GM12872 (cell line): ENCODE results near the gene FRMPD1.

Experiments
- TF ChIP-seq, protein P1 (sequence below): IDR thresholded peaks from 3 replicates; pipeline ENCODE4 v1.5.1; 2011; ENCODE audit warnings: low read depth, mild to moderate bottlenecking, low read length, moderate library complexity; ENCODE audit not compliant: insufficient read depth

The FRMPD1 gene

DNA sequence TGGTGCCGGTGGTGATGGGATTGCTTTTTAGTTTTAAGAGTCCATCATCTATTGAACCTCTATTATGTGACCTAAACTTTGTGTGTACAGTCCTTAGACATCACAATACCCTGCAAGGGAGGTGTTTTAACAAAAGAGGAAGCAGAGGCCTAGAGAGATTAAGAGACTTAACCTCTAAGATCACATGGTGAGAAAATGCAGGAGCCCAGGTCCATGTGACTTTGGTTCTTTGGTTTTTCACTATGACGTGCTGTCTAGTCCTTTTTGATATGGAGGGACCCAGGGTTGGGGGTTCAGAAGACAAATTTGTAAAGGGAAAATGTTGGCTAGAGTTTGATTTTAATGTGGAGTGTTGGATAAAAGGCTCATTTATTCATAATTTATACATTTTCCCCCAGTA lies 68.8 kb downstream of the FRMPD1 start:
- TF ChIP-seq, protein P1, sequence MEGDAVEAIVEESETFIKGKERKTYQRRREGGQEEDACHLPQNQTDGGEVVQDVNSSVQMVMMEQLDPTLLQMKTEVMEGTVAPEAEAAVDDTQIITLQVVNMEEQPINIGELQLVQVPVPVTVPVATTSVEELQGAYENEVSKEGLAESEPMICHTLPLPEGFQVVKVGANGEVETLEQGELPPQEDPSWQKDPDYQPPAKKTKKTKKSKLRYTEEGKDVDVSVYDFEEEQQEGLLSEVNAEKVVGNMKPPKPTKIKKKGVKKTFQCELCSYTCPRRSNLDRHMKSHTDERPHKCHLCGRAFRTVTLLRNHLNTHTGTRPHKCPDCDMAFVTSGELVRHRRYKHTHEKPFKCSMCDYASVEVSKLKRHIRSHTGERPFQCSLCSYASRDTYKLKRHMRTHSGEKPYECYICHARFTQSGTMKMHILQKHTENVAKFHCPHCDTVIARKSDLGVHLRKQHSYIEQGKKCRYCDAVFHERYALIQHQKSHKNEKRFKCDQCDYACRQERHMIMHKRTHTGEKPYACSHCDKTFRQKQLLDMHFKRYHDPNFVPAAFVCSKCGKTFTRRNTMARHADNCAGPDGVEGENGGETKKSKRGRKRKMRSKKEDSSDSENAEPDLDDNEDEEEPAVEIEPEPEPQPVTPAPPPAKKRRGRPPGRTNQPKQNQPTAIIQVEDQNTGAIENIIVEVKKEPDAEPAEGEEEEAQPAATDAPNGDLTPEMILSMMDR: no peak

GRCh38 chr9:37727013-37727412 lies 76.3 kb downstream of the FRMPD1 start:
- TF ChIP-seq, protein P1: no peak

- TF ChIP-seq, protein P1: no peak
Measured at GRCh38 chr9:37729499-37729898, 78.7 kb downstream of the FRMPD1 start.

DNA sequence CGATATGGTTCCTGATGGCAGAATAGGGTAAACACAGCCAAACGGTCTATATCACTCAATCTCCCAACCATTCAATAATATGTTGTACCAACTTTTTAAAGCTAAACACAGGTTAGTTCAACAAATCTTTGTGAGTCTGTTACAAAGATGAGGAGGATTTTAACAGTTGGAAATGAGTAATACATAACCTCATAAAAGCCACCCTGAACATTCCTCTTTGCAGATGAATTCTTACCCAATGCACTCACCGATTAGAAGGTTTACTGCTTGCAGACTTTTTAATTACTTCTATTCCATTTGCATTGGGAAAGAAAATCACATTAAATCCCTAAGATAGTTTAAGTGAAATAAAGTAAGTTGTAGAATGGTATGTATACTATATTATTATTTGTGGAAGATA lies 79.5 kb downstream of the FRMPD1 start:
- TF ChIP-seq, protein P1: no peak

DNA sequence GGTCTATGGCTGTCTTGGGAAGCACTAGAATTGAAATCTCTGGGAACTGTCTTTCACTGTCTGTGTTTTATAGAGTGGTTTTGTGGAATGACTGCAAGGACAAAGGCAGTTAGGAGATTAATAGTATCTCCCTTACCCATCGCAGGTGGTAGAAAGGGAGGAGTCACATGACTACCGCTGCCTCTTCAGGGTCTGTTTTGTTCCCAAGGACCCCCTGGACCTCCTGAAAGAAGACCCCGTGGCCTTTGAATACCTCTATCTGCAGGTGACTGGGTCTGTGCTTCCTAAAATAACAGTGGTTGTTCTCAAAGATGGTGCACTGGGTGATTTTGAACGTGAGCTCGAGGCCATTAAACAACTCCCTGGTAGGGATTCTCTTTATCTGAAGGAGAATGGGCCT lies 80.1 kb downstream of the FRMPD1 start:
- TF ChIP-seq, protein P1: no peak

GRCh38 chr9:37732086-37732741 lies 81.5 kb downstream of the FRMPD1 start:
- TF ChIP-seq, protein P1: no peak

DNA sequence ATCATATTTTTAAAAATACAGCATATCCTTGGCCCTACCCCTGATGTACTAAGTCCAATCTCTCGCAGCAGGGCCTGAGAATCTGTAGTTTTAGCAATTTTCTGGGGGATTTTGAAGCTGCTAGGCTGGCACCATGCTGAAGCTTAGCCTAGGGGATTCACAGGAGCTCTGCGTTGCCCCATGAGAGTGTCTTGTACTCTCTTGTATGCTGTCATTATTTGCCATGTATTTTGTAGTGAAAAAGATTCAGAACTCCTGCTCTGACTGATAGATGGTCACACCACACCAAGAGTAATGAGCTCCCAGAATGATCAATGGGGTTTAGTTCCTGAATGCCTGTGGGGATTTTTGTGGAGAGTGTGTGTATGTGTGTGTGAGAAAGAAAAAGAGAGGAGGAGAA lies 82.2 kb downstream of the FRMPD1 start:
- TF ChIP-seq, protein P1: no peak

GRCh38 chr9:37739222-37739621 lies 88.5 kb downstream of the FRMPD1 start:
- TF ChIP-seq, protein P1: no peak
